GM12872 (cell line): ENCODE data around the gene GRM3.

Experiments
- CTCF ChIP-seq: IDR thresholded peaks from 3 replicates; pipeline ENCODE4 v1.5.1; 2011; ENCODE audit warnings: low read depth, mild to moderate bottlenecking, low read length, moderate library complexity; ENCODE audit not compliant: insufficient read depth

Gene GRM3

DNA sequence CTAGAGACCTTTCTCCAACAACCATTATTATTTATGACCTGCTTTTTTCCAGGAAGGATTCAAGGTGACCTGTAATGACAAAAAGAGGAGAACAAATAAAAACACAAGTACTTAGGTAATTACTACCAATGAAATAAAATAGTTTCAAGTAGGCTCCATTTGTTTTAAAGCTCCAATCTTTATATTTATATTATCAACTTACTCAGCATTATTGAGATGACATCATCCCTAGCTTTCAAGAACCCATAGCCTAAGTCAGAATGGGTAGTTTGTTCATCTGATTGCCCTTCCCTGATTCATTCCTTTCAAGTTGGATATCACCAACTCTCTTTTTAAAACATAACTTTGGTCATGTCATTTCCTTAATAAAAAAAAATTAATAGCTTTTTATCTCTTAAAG, 131.5 kb downstream of the GRM3 start:
- no peak for TF ChIP-seq CTCF

DNA sequence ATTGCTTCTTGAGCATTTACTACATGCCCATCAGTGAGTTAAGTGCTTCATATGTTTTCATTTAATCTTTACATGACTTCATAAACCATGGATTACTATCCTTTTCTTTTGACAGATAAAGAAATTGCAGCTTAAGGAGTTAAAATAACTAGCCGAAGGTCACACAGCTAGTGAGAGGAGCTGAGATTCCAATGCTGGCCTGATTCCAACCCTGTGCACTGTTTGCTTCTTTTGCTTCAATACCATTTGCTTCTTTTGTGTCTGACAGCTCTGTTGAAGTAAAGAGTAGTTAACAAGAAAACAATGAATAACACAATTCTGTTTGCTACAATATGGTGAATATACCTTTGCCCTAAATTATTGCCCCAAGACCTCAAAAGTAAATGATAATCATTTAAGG, 132.4 kb downstream of the GRM3 start:
- no peak for TF ChIP-seq CTCF

DNA sequence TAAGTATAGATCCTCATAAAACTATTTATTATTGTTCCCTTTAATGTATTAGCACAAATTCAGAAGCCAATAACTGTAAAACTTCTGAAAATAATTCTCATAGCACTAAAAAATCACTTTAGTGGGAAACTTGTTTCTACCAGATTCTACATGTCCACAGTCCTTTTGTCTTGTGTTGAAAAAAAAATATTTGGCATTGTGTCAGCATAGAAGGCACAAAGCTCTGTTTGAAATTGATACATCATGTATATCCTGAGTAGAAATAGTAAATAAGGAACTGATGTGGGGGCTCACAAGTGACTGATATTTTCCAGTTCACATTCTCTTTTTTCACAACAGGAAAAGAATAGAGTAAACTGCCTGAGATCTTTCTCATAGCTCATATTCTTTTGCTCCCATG, 134.6 kb downstream of the GRM3 start:
- no peak for TF ChIP-seq CTCF

GRCh38 chr7:86784765-86785164, 141.1 kb downstream of the GRM3 start:
- TF ChIP-seq CTCF, result no peak

GRCh38 chr7:86785641-86786040, 141.9 kb downstream of the GRM3 start:
- no peak for TF ChIP-seq CTCF

GRCh38 chr7:86786376-86786775, 142.7 kb downstream of the GRM3 start:
- TF ChIP-seq CTCF, result no peak

GRCh38 chr7:86788948-86789347, 145.2 kb downstream of the GRM3 start:
- TF ChIP-seq CTCF, result no peak

- no peak for TF ChIP-seq CTCF
Observed at GRCh38 chr7:86790383-86790782, 146.7 kb downstream of the GRM3 start.
